ENCODE measurements around the gene PCDHA4. TPM values are rescaled to one million over a fixed set of nuclear protein-coding genes. Genes with fewer than 3 reads are reported as not detected.
"Not testable (repeated sequence)": the region's sequence is repeated elsewhere in the genome, so short reads cannot be mapped to it uniquely, and the experiment has no call there.

Gene PCDHA4
- total RNA-seq, 2 donors from 2014 or later = 0.47 to 0.58 TPM

DNA sequence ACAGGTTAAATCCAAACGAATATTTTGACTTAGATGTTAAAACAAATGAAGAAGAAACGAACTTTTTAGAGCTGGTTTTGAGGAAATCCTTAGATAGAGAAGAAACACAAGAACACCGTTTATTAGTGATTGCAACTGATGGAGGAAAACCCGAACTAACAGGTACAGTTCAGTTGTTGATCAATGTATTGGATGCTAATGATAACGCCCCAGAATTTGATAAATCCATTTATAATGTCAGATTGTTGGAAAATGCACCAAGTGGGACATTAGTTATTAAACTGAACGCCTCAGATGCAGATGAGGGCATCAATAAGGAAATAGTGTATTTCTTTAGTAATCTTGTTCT lies 15.4 kb downstream of the PCDHA4 start:
- H3K9ac ChIP-seq (ENCODE audit: low read depth in 2 of 2, low read length in 2 of 2) = no peak overlapping the region
- H3K9me3 ChIP-seq = no peaks in the 10 kb centered on the region
- H3K4me3 ChIP-seq = no peak overlapping the region
- intact Hi-C loops (cut with DNase I) = no loop called here
- TF ChIP-seq, protein P1, sequence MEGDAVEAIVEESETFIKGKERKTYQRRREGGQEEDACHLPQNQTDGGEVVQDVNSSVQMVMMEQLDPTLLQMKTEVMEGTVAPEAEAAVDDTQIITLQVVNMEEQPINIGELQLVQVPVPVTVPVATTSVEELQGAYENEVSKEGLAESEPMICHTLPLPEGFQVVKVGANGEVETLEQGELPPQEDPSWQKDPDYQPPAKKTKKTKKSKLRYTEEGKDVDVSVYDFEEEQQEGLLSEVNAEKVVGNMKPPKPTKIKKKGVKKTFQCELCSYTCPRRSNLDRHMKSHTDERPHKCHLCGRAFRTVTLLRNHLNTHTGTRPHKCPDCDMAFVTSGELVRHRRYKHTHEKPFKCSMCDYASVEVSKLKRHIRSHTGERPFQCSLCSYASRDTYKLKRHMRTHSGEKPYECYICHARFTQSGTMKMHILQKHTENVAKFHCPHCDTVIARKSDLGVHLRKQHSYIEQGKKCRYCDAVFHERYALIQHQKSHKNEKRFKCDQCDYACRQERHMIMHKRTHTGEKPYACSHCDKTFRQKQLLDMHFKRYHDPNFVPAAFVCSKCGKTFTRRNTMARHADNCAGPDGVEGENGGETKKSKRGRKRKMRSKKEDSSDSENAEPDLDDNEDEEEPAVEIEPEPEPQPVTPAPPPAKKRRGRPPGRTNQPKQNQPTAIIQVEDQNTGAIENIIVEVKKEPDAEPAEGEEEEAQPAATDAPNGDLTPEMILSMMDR (IDR thresholded peaks at IDR 0.05) = no peak
- H3K27me3 ChIP-seq = no peaks in the 10 kb centered on the region
- H3K27ac ChIP-seq = no peak overlapping the region
- no peaks in the 10 kb centered on the region for H3K4me1 ChIP-seq
- no peak for DNase-seq
- H3K36me3 ChIP-seq = no peaks in the 10 kb centered on the region

DNA sequence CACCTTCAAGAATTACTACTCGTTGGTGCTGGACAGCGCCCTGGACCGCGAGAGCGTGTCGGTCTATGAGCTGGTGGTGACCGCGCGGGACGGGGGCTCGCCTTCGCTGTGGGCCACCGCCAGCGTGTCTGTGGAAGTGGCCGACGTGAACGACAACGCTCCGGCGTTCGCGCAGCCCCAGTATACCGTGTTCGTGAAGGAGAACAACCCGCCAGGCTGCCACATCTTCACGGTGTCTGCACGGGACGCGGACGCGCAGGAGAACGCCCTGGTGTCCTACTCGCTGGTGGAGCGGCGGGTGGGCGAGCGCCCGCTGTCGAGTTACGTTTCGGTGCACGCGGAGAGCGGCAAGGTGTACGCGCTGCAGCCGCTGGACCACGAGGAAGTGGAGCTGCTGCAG lies 16.1 kb downstream of the PCDHA4 start:
- H3K9ac ChIP-seq (ENCODE audit: low read depth in 2 of 2, low read length in 2 of 2); H3K4me1 ChIP-seq; DNase-seq; H3K27me3 ChIP-seq; intact Hi-C loops (cut with DNase I); H3K27ac ChIP-seq; H3K4me3 ChIP-seq; H3K9me3 ChIP-seq; H3K36me3 ChIP-seq: not testable (repeated sequence)

DNA sequence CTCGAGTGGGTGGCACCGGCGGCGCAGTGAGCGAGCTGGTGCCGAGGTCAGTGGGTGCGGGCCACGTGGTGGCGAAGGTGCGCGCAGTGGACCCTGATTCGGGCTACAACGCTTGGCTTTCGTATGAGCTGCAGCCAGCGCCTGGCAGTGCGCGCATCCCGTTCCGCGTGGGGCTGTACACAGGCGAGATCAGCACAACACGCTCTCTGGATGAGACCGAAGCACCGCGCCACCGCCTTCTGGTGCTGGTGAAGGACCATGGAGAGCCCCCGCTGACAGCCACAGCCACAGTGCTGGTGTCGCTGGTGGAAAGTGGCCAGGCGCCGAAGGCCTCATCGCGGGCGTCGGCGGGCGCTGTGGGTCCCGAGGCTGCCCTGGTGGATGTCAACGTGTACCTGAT lies 16.6 kb downstream of the PCDHA4 start:
- Histone ChIP-seq H3K36me3 (no peaks in the 10 kb centered on the region), H3K4me1 (no peaks in the 10 kb centered on the region), H3K27me3 (no peaks in the 10 kb centered on the region), H3K27ac (no peak overlapping the region), H3K9ac (ENCODE audit: low read depth in 2 of 2, low read length in 2 of 2) (no peak overlapping the region), H3K9me3 (peaks cover 2% of the 10 kb centered on the region), H3K4me3 (no peak overlapping the region)
- intact Hi-C loops (cut with DNase I) = no loop called here
- TF ChIP-seq, protein P1 (IDR thresholded peaks at IDR 0.05) = no peak
- DNase-seq = no peak

DNA sequence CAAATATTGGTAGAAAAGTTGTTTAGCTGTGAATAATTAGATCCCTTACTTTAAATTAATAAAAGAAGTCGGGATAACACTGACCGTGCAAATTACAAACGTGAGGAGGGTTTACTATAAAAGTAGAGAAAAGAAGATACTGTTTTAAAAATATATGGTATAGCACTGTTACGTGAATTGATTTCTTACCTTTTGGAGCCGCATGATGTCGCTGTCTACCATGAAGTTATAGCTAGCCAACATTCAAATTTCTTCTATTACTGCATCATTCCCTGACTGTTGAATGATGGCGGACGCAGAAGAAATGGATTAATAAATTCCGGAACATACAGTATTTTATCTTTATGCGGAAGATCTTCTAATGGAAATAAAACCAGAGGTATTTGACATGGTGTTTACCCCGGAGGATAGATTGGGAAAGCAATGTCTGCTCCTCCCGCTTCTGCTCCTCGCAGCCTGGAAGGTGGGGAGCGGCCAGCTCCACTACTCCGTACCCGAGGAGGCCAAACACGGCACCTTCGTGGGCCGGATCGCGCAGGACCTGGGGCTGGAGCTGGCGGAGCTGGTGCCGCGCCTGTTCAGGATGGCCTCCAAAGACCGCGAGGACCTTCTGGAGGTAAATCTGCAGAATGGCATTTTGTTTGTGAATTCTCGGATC lies 21.0 kb downstream of the PCDHA4 start, which contains the start of gene PCDHA6:
TSS of gene PCDHA6 (plus strand) at position 257 of the 658 bp plus-strand sequence. CDS start at position 389, 132 bp downstream.
- TF ChIP-seq, protein P1 (IDR thresholded peaks at IDR 0.05) = no peak
- Histone ChIP-seq H3K9me3 (peaks cover 2% of the 10 kb centered on the region), H3K27me3 (no peaks in the 10 kb centered on the region), H3K9ac (ENCODE audit: low read depth in 2 of 2, low read length in 2 of 2) (no peak within 1 kb of the TSS), H3K4me3 (no peak within 1 kb of the TSS), H3K4me1 (no peaks in the 10 kb centered on the region), H3K27ac (no peak within 1 kb of the TSS), H3K36me3 (no peaks in the 10 kb centered on the region)
- no peak for DNase-seq
- intact Hi-C loops (cut with DNase I) = no loop called here

DNA sequence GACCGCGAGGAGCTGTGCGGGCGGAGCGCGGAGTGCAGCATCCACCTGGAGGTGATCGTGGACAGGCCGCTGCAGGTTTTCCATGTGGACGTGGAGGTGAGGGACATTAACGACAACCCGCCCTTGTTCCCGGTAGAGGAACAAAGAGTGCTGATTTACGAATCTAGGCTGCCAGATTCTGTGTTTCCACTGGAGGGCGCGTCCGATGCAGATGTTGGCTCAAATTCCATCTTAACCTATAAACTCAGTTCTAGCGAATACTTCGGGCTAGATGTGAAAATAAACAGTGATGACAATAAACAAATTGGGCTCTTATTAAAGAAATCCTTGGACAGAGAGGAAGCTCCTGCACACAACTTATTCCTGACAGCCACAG lies 21.5 kb downstream of the PCDHA4 start:
- intact Hi-C loops (cut with DNase I) = no loop called here
- Histone ChIP-seq H3K27me3 (no peaks in the 10 kb centered on the region), H3K9ac (ENCODE audit: low read depth in 2 of 2, low read length in 2 of 2) (no peak overlapping the region), H3K27ac (no peak overlapping the region), H3K4me3 (no peak overlapping the region), H3K9me3 (peaks cover 2% of the 10 kb centered on the region), H3K36me3 (no peaks in the 10 kb centered on the region), H3K4me1 (no peaks in the 10 kb centered on the region)
- TF ChIP-seq, protein P1 (IDR thresholded peaks at IDR 0.05) = no peak
- DNase-seq = no peak

DNA sequence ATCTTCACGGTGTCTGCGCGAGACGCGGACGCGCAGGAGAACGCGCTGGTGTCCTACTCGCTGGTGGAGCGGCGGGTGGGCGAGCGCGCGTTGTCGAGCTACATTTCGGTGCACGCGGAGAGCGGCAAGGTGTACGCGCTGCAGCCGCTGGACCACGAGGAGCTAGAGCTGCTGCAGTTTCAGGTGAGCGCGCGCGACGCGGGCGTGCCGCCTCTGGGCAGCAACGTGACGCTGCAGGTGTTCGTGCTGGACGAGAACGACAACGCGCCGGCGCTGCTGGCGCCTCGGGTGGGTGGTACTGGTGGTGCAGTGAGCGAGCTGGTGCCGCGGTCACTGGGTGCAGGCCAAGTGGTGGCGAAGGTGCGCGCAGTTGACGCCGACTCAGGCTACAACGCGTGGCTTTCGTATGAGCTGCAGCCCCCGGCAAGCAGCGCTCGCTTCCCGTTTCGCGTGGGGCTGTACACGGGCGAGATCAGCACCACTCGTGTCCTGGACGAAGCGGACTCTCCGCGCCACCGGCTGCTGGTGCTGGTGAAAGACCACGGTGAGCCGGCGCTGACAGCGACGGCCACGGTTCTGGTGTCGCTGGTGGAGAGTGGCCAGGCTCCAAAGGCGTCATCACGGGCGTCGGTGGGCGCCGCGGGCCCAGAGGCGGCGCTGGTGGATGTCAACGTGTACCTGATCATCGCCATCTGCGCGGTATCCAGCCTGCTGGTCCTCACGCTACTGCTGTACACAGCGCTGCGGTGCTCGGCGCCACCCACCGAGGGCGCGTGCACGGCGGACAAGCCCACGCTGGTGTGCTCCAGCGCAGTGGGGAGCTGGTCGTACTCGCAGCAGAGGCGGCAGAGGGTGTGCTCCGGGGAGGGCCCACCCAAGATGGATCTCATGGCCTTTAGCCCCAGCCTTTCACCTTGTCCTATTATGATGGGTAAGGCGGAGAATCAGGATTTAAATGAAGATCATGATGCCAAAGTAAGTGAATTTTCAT lies 22.9 kb downstream of the PCDHA4 start:
- H3K9ac ChIP-seq (ENCODE audit: low read depth in 2 of 2, low read length in 2 of 2); DNase-seq; H3K9me3 ChIP-seq; H3K4me1 ChIP-seq; H3K4me3 ChIP-seq; H3K27me3 ChIP-seq; intact Hi-C loops (cut with DNase I); H3K27ac ChIP-seq; H3K36me3 ChIP-seq: not testable (repeated sequence)
